ENCODE data around the gene KDM4C. TPM values are rescaled to one million over a fixed set of nuclear protein-coding genes. Genes with fewer than 3 reads are reported as not detected.
"Not testable (repeated sequence)": the region's sequence is repeated elsewhere in the genome, so short reads cannot be mapped to it uniquely, and the experiment has no call there.

The KDM4C gene
- polyA plus RNA-seq, 2 of the 4 experiments (the other 2 are of a cell fraction): 9.6 to 15.6 TPM

DNA sequence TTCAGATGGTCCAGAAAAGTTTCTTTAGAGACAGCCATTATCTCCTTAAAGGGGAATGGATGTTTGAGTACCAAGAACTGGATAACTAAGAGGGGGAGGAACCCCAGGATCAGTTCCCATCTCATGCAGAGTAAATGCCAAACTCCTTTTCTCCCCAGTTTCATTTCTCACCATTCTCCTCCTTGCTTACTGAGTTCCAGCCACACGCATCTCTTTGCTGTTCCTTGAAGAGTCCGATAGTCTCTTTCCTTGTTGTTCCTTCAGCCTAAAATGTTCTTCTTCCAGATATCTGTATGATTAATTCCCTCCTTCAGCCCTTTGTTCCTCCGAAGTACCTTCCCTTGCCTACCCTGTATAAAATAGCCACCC lies 30.0 kb downstream of the KDM4C start (continued):
- TF ChIP-seq PHF8 (IDR thresholded peaks at IDR 0.05; ENCODE audit: borderline replicate concordance, low read depth) (no peak), HOXB5 (CRISPR knock-in tag; IDR thresholded peaks at IDR 0.05) (no peak), CBX2 (IDR thresholded peaks at IDR 0.05; ENCODE audit: borderline replicate concordance, low read depth) (no peak), BHLHE40 (IDR thresholded peaks at IDR 0.05; ENCODE audit: low read depth, low read length) (no peak), ELK1 (IDR thresholded peaks at IDR 0.05; ENCODE audit: low read depth, low read length) (no peak)
- TF ChIP-seq, protein P1, sequence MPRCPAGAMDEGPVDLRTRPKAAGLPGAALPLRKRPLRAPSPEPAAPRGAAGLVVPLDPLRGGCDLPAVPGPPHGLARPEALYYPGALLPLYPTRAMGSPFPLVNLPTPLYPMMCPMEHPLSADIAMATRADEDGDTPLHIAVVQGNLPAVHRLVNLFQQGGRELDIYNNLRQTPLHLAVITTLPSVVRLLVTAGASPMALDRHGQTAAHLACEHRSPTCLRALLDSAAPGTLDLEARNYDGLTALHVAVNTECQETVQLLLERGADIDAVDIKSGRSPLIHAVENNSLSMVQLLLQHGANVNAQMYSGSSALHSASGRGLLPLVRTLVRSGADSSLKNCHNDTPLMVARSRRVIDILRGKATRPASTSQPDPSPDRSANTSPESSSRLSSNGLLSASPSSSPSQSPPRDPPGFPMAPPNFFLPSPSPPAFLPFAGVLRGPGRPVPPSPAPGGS (IDR thresholded peaks at IDR 0.05): no peak

GRCh38 chr9:6788162-6789016 lies 30.6 kb downstream of the KDM4C start:
- DNase-seq (ENCODE audit: low read depth in 1 of 2, low spot score in 1 of 2) (peak; percentile 68 to 84), FAIRE-seq (peak; percentile 85)
- CTCF ChIA-PET: interaction anchor here (0.6 kb wide), 1 partner anchor 977 kb away, joined by 4 read pairs; no protein-coding TSS in a partner anchor

DNA sequence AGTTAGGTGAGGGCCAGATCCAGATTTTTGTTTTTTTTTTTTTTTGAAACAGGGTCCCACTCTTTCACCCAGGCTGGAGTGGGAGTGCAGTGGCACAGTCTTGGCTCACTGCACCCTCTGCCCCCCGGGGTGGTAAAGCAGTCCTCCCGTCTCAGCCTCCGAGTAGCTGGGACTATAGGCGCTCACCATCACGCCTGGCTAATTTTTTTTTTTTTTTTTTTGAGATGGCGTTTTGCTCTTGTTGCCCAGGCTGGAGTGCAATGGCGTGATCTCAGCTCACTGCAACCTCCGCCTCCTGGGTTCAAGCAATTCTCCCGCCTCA lies 31.2 kb downstream of the KDM4C start:
- H3K4me3 ChIP-seq; H3K9me3 ChIP-seq; DNase-seq (ENCODE audit: low read depth in 1 of 2, low spot score in 1 of 2); ATAC-seq; FAIRE-seq: not testable (repeated sequence)
- Histone ChIP-seq H3K4me2 (peak overlapping the region; percentile 92), H3K4me1 (peaks cover 42% of the 10 kb centered on the region), H3K27ac (peak overlapping the region; percentile 78 to 86)
- 95% methylated on average over 9 of the region's 9 CpGs for WGBS (ENCODE audit: missing lambda C conversion rate)
- ChIA-PET CTCF (interaction anchor here (0.6 to 0.7 kb wide), 2 partner anchors 27 to 978 kb away, joined by 3 to 4 read pairs; no protein-coding TSS in a partner anchor), POLR2A (interaction anchor here (1.1 kb wide), 1 partner anchor 31 kb away, joined by 7 read pairs; the partner anchor contains the start of gene KDM4C)

More at GRCh38 chr9:6788162-6789016, 30.6 kb downstream of the KDM4C start:
- peak; percentile 92 to 93 for ATAC-seq
- 4% methylated on average over 8 of the region's 8 CpGs for WGBS (ENCODE audit: missing lambda C conversion rate)
- peak overlapping the region; percentile 92 for H3K4me2 ChIP-seq
- peak overlapping the region; percentile 33 for H3K4me3 ChIP-seq
- TF ChIP-seq JUN (IDR thresholded peaks at IDR 0.05) (peak; percentile 29 to 37; a peak in 2 of 5 replicates), ATOH8 (CRISPR knock-in tag; IDR thresholded peaks at IDR 0.05; ENCODE audit: low read depth) (no peak), GATA3 (IDR thresholded peaks at IDR 0.05; ENCODE audit: borderline replicate concordance) (0 out of 2 replicates have a peak, but pooled peaks have one; percentile 5), MAFK (IDR thresholded peaks at IDR 0.05; ENCODE audit: partially characterized antibody) (peak; percentile 83), MAX (IDR thresholded peaks at IDR 0.05) (peak; percentile 32; the same call in 1 of the 2 replicates), FOSL2 (IDR thresholded peaks at IDR 0.05) (peak; percentile 46; the same call in 1 of the 2 replicates), FOSL2 (CRISPR knock-in tag; IDR thresholded peaks at IDR 0.05) (peak; percentile 78)
- H3K27ac ChIP-seq: peak overlapping the region; percentile 78 to 86
- POLR2A ChIA-PET: interaction anchor here (1.1 kb wide), 1 partner anchor 31 kb away, joined by 7 read pairs; the partner anchor contains the start of gene KDM4C
- no peaks in the 10 kb centered on the region for H3K9me3 ChIP-seq
- peaks cover 42% of the 10 kb centered on the region for H3K4me1 ChIP-seq

DNA sequence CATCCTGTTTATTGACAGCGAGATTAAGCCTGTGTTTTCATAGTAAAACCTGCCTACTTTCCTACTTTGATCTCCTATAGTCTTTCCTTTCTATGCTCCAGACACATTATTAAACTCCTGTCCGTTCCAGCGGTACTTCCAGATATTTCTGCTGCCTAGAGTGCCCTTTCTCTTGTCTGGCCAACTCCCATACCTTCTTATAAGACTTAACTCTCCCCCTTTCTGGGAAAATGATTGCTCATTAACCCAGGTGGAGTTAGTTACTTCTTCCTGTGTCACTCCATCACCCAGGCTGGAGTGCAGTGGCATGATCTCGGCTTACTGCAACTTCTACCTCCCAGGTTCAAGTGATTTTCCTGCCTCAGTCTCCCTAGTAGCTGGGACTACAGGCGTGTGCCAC lies 33.1 kb downstream of the KDM4C start:
- ChIA-PET POLR2A (no interaction called here), CTCF (interaction anchor here (1.4 kb wide), 1 partner anchor 37 kb away, joined by 3 read pairs; no protein-coding TSS in a partner anchor)
- Histone ChIP-seq H3K4me1 (peaks cover 39% of the 10 kb centered on the region), H3K9me3 (no peaks in the 10 kb centered on the region), H3K4me2 (peak overlapping the region; percentile 14; the same call in 1 of the 3 replicates), H3K4me3 (no peak overlapping the region), H3K27ac (peak overlapping the region in 1 of 2 experiments; percentile 38; a peak in 1 of 6 replicates)
- WGBS (ENCODE audit: missing lambda C conversion rate): 80% methylated on average over 5 of the region's 5 CpGs
- FAIRE-seq: no peak
- no peak for ATAC-seq
- TF ChIP-seq MYC (IDR thresholded peaks at IDR 0.05; ENCODE audit: borderline replicate concordance, low read length): no peak
- no peak for TF ChIP-seq EHMT2 (IDR thresholded peaks at IDR 0.05; ENCODE audit: low read depth)
- no peak for TF ChIP-seq ZSCAN20 (CRISPR knock-in tag; IDR thresholded peaks at IDR 0.05)
- TF ChIP-seq KDM5A (IDR thresholded peaks at IDR 0.05): no peak
- no peak for TF ChIP-seq SMC3 (IDR thresholded peaks at IDR 0.05)
- no peak for TF ChIP-seq CHD2 (IDR thresholded peaks at IDR 0.05; ENCODE audit: low read length, partially characterized antibody)
- no peak for TF ChIP-seq JUN (IDR thresholded peaks at IDR 0.05)
- no peak for DNase-seq (ENCODE audit: low read depth in 1 of 2, low spot score in 1 of 2)

Data from A549 (cell line).